Measurements from ENCODE around the gene ASS1. TPM values are rescaled to one million over a fixed set of nuclear protein-coding genes. Genes with fewer than 3 reads are reported as not detected.

ASS1 gene
- total RNA-seq, 6 experiments from 2014 or later = 437 to 1,278 (median 1,014) TPM

DNA sequence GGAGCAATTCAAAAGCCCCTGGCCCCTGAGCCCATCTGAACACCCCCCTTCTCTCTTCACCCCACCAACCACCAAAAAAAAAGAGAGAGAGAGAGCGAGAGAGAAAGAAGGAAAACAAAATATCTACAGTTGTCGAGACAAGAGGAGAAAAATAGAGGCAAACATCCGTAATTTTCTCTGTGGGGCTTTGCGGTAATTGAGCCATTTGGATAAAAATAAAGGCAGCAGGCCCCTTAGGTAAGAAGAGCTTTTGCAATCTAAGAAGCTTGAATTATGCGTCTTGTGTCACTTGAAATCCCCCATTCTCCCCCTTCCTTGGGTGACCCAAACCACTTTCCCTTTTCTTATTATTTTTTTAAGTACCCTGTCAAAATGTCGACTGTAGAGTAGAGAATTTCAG, 99.1 kb downstream of the ASS1 start:
- TF ChIP-seq POLR2A (IDR thresholded peaks at IDR 0.05) = no peak
- TF ChIP-seq, protein P1, sequence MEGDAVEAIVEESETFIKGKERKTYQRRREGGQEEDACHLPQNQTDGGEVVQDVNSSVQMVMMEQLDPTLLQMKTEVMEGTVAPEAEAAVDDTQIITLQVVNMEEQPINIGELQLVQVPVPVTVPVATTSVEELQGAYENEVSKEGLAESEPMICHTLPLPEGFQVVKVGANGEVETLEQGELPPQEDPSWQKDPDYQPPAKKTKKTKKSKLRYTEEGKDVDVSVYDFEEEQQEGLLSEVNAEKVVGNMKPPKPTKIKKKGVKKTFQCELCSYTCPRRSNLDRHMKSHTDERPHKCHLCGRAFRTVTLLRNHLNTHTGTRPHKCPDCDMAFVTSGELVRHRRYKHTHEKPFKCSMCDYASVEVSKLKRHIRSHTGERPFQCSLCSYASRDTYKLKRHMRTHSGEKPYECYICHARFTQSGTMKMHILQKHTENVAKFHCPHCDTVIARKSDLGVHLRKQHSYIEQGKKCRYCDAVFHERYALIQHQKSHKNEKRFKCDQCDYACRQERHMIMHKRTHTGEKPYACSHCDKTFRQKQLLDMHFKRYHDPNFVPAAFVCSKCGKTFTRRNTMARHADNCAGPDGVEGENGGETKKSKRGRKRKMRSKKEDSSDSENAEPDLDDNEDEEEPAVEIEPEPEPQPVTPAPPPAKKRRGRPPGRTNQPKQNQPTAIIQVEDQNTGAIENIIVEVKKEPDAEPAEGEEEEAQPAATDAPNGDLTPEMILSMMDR (IDR thresholded peaks at IDR 0.05) = no peak

DNA sequence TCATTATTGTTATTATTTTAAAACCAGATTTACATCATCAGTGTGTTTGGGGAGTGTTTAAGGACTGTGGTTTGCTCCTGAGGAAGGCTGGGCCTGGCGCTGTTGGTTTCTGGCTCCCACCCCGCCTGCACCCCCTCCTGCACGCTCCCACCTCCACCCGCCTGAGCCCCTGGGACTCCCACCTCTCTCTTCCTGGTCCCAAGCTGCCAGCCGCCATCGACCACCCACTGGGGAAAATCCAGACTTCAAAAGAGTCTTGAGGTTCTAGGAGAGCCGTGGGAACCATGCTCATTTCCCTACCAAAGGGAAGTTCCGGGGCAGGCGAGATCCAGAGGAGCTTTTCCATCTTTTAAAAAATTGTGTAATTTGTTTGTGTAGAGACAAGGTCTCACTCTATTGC, 99.6 kb downstream of the ASS1 start:
- no peak overlapping the region for H3K27ac ChIP-seq
- H3K36me3 ChIP-seq = no peaks in the 10 kb centered on the region
- WGBS (ENCODE audit: insufficient coverage, low coverage, low lambda C conversion rate, missing lambda C conversion rate) = 78% methylated on average over 6 of the region's 9 CpGs
- TF ChIP-seq POLR2A (IDR thresholded peaks at IDR 0.05) = no peak
- TF ChIP-seq, protein P1 (IDR thresholded peaks at IDR 0.05) = no peak
- no peak for ATAC-seq
- H3K9me3 ChIP-seq = no peaks in the 10 kb centered on the region
- no peak for DNase-seq
- no peaks in the 10 kb centered on the region for H3K27me3 ChIP-seq
- H3K4me1 ChIP-seq = peaks cover 0 to 18% (median 0%) of the 10 kb centered on the region in 4 donors
- intact Hi-C loops (cut with DNase I) = no loop called here
- H3K4me3 ChIP-seq = no peak overlapping the region

More for the DNA sequence above, 99.1 kb downstream of the ASS1 start:
- no peaks in the 10 kb centered on the region for H3K36me3 ChIP-seq
- intact Hi-C loops (cut with DNase I) = no loop called here
- H3K4me3 ChIP-seq = no peak overlapping the region
- H3K27ac ChIP-seq = no peak overlapping the region
- peaks cover 0 to 17% (median 0%) of the 10 kb centered on the region in 4 donors for H3K4me1 ChIP-seq
- no peaks in the 10 kb centered on the region for H3K9me3 ChIP-seq
- ATAC-seq = no peak
- no peak for DNase-seq
- no peaks in the 10 kb centered on the region for H3K27me3 ChIP-seq
- 84% methylated on average over 6 of the region's 6 CpGs for WGBS (ENCODE audit: insufficient coverage, low coverage, low lambda C conversion rate, missing lambda C conversion rate)

DNA sequence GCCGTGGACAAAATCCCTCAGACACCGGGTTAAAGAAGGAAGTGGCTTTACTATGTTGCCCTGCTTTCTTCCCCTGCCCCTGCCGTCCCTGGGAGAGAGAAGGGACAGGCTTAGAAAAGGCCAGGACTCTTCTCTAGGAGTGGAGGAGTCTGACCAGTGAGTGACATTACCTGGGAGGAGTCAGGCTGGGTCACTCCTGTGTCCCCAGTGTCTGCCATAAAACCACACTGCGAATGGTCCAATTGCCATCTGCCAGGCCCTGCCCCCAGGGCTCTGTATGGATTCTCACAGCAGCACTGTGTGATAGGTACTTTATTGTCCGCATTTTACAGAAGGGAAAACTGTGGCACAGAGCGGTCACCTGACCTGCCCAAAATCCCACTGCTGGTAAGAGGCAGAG, 103.3 kb downstream of the ASS1 start:
- 80% methylated on average over 1 of the region's 6 CpGs for WGBS (ENCODE audit: insufficient coverage, low coverage, low lambda C conversion rate, missing lambda C conversion rate)
- Histone ChIP-seq H3K36me3 (no peaks in the 10 kb centered on the region), H3K9me3 (no peaks in the 10 kb centered on the region), H3K4me3 (peak overlapping the region in 2 of 3 donors; percentile 43 to 60), H3K27me3 (no peaks in the 10 kb centered on the region), H3K27ac (peak overlapping the region; percentile 67 to 79 (median 77)), H3K4me1 (peaks cover 0 to 18% (median 0%) of the 10 kb centered on the region in 4 donors)
- DNase-seq (no peak), ATAC-seq (peak; percentile 34 to 56 (median 44))
- no peak for TF ChIP-seq POLR2A (IDR thresholded peaks at IDR 0.05)
- TF ChIP-seq, protein P1 (IDR thresholded peaks at IDR 0.05) = no peak
- intact Hi-C loops (cut with DNase I) = no loop called here

DNA sequence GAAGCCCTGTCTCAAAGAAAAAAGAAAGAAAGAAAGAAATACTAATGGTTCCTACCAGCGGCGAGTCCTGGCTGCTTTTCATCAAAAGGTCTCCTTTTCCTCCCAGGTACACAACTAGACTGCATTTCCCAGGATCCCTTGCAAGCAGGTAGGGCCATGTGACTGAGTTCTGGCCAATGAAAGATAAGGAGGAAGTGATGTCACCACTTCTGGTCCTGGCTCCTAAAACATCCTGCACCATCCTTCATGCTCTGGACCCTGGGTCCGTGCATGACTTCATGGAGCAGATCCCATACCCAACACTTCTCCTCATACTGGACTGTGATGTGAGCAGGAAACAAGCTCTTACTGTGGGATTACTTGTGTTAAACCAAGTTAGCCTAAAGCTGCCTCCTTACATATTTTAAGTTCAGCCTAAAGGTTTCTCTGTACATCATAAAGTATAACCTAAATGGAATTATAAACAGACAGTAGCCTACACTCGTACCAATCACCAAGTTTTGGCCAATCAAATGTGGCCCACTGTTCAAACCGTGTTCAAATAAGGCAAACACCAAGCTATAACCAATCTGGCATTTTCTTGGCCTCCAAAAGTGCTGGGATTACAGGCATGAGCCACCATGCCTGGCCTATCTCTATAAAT, 104.5 kb downstream of the ASS1 start:
- WGBS (ENCODE audit: insufficient coverage, low coverage, low lambda C conversion rate, missing lambda C conversion rate) = 92% methylated on average over 3 of the region's 5 CpGs
- intact Hi-C loops (cut with DNase I) = no loop called here
- H3K4me1 ChIP-seq = peaks cover 0 to 18% (median 0%) of the 10 kb centered on the region in 4 donors
- peak in 3 of 4 donors; percentile 9 to 23 (median 23) for ATAC-seq
- no peaks in the 10 kb centered on the region for H3K9me3 ChIP-seq
- no peak for DNase-seq
- no peak overlapping the region for H3K4me3 ChIP-seq
- H3K27ac ChIP-seq = no peak overlapping the region
- H3K27me3 ChIP-seq = no peaks in the 10 kb centered on the region
- TF ChIP-seq POLR2A (IDR thresholded peaks at IDR 0.05) = no peak
- TF ChIP-seq, protein P1 (IDR thresholded peaks at IDR 0.05) = no peak
- H3K36me3 ChIP-seq = no peaks in the 10 kb centered on the region

Small RNA genes within 50 kb of the gene (small RNA-seq; reads per million reads assigned to genes)
- 0 reads per million in 2 experiments for gene RN7SL665P

Other genes starting within 250 kb of the ASS1 start
- gene HMCN2, start 179.2 kb upstream of the ASS1 start, total RNA-seq = 1 to 10 TPM in 4 of 6 experiments, under 1 TPM in 2; 0.31 to 2.0 (median 1.1) TPM
- gene FUBP3, start 134.6 kb downstream of the ASS1 start, total RNA-seq = 10 to 100 TPM; 21.3 to 35.7 (median 25.2) TPM
- under 1 TPM in 1 of 6 experiments, not detected in 5; 0.15 TPM for gene PRDM12, start 219.6 kb downstream of the ASS1 start, total RNA-seq
- 10 to 100 TPM in 5 of 6 experiments, 1 to 10 TPM in 1; 9.3 to 15.9 (median 13.3) TPM for gene EXOSC2, start 248.8 kb downstream of the ASS1 start, total RNA-seq